ENCODE data around the gene RAPGEF4.
A peak's percentile ranks its signal among the peaks of the same experiment; 100 is the strongest.

RAPGEF4 gene

GRCh38 chr2:173040729-173041128 is 305.1 kb downstream of the RAPGEF4 start:
- no peak for DNase-seq (ENCODE audit: low read depth)

- no peak for DNase-seq (ENCODE audit: low read depth)
Observed at GRCh38 chr2:173043476-173043875, 307.8 kb downstream of the RAPGEF4 start.

- no peak for DNase-seq (ENCODE audit: low read depth)
Observed at GRCh38 chr2:173043897-173044519, 308.4 kb downstream of the RAPGEF4 start.

- DNase-seq (ENCODE audit: low read depth), result no peak
Observed at GRCh38 chr2:173044686-173045085, 309.0 kb downstream of the RAPGEF4 start.

GRCh38 chr2:173045181-173045580 is 309.5 kb downstream of the RAPGEF4 start:
- DNase-seq (ENCODE audit: low read depth), result no peak

GRCh38 chr2:173048522-173048896 is 312.9 kb downstream of the RAPGEF4 start:
- DNase-seq (ENCODE audit: low read depth), result no peak

- peak; percentile 96 for DNase-seq (ENCODE audit: low read depth)
Observed at GRCh38 chr2:173048897-173049661, 313.4 kb downstream of the RAPGEF4 start.

- no peak for DNase-seq (ENCODE audit: low read depth)
Observed at GRCh38 chr2:173049831-173050230, 314.2 kb downstream of the RAPGEF4 start.

- DNase-seq (ENCODE audit: low read depth), result no peak
Observed at GRCh38 chr2:173050684-173051083, 315.0 kb downstream of the RAPGEF4 start.

GRCh38 chr2:173051463-173052215 is 316.0 kb downstream of the RAPGEF4 start:
- no peak for DNase-seq (ENCODE audit: low read depth)

GRCh38 chr2:173053043-173053699 is 317.5 kb downstream of the RAPGEF4 start:
- DNase-seq (ENCODE audit: low read depth), result no peak

- DNase-seq (ENCODE audit: low read depth), result peak; percentile 48
Observed at GRCh38 chr2:173054466-173054865, 318.8 kb downstream of the RAPGEF4 start.

- DNase-seq (ENCODE audit: low read depth), result no peak
Observed at GRCh38 chr2:173056705-173057364, 321.2 kb downstream of the RAPGEF4 start.

GRCh38 chr2:173058097-173058496 is 322.5 kb downstream of the RAPGEF4 start:
- DNase-seq (ENCODE audit: low read depth), result no peak

- no peak for DNase-seq (ENCODE audit: low read depth)
Observed at GRCh38 chr2:173058673-173059072, 323.0 kb downstream of the RAPGEF4 start.

GRCh38 chr2:173059292-173059691 is 323.6 kb downstream of the RAPGEF4 start:
- DNase-seq (ENCODE audit: low read depth), result no peak

GRCh38 chr2:173059971-173060461 is 324.4 kb downstream of the RAPGEF4 start:
- DNase-seq (ENCODE audit: low read depth), result no peak

GRCh38 chr2:173062801-173063200 is 327.2 kb downstream of the RAPGEF4 start:
- no peak for DNase-seq (ENCODE audit: low read depth)

GRCh38 chr2:173064151-173064805 is 328.6 kb downstream of the RAPGEF4 start:
- DNase-seq (ENCODE audit: low read depth), result no peak

GRCh38 chr2:173066887-173067676 is 331.4 kb downstream of the RAPGEF4 start:
- DNase-seq (ENCODE audit: low read depth), result no peak
